Keratinocyte (primary cell): ENCODE results near the gene VASP. TPM values are rescaled to one million over a fixed set of nuclear protein-coding genes. Genes with fewer than 3 reads are reported as not detected.

Experiments
- DNase-seq: peaks from one replicate; pipeline ENCODE4 v3.0.0-alpha.2; 2011; ENCODE audit warnings: low read depth, missing footprints, low spot score
- FAIRE-seq: peaks from 2 replicates; lab custom pipeline; 2011; peaks lifted over from hg19 to GRCh38; lab: Jason Lieb, UNC
- H2AFZ ChIP-seq: 2 replicates; pipeline ENCODE4 v1.6.0; 2012; ENCODE audit warnings: low read length, control low read depth, inconsistent platforms; ENCODE audit not compliant: control insufficient read depth
- H3K27ac ChIP-seq: 2 replicates; pipeline ENCODE4 v1.5.1; 2011; ENCODE audit warnings: low read length; ENCODE audit not compliant: control insufficient read depth, insufficient read depth
- H3K27me3 ChIP-seq: 3 replicates; pipeline ENCODE4 v1.6.0; 2011; ENCODE audit warnings: low read length; ENCODE audit not compliant: control insufficient read depth, insufficient read depth; ENCODE audit errors: extremely low read depth
- H3K36me3 ChIP-seq, 2 experiments: 2 replicates in 1 of 2; 3 replicates in 1 of 2; pipeline ENCODE4 v1.5.1; 2011; ENCODE audit warnings: low read length in 2 of 2, mild to moderate bottlenecking in 1 of 2; ENCODE audit not compliant: control insufficient read depth in 2 of 2, insufficient read depth in 2 of 2; ENCODE audit errors: extremely low read depth in 1 of 2
- H3K4me1 ChIP-seq: 3 replicates; pipeline ENCODE4 v1.5.1; 2011; ENCODE audit warnings: low read length; ENCODE audit not compliant: control insufficient read depth, insufficient read depth; ENCODE audit errors: extremely low read depth
- H3K4me2 ChIP-seq: 3 replicates; pipeline ENCODE4 v1.6.0; 2011; ENCODE audit warnings: low read depth, low read length; ENCODE audit not compliant: control insufficient read depth, insufficient read depth; ENCODE audit errors: extremely low read depth
- H3K4me3 ChIP-seq, 3 experiments: fragments of 200-600 bp in 1 of 3; sonication (generic) in 1 of 3; 2 replicates in 2 of 3; 3 replicates in 1 of 3; pipeline ENCODE4 v1.5.1; 2011 to 2016; ENCODE audit warnings: low read length in 3 of 3, mild to moderate bottlenecking in 3 of 3, control low read depth in 2 of 3, inconsistent platforms in 1 of 3, low read depth in 1 of 3, mixed read lengths in 1 of 3, mixed run types in 1 of 3, moderate library complexity in 1 of 3; ENCODE audit not compliant: control insufficient read depth in 2 of 3, insufficient read depth in 2 of 3; ENCODE audit errors: extremely low read depth in 1 of 3
- H3K79me2 ChIP-seq: 2 replicates; pipeline ENCODE4 v1.6.0; 2012; ENCODE audit warnings: low read length; ENCODE audit not compliant: control insufficient read depth, insufficient read depth
- H3K9ac ChIP-seq: 3 replicates; pipeline ENCODE4 v1.6.0; 2011; ENCODE audit warnings: low read length; ENCODE audit not compliant: control insufficient read depth, insufficient read depth; ENCODE audit errors: extremely low read depth
- H3K9me1 ChIP-seq: 3 replicates; pipeline ENCODE4 v1.6.0; 2011; ENCODE audit warnings: low read length; ENCODE audit not compliant: control insufficient read depth, insufficient read depth; ENCODE audit errors: extremely low read depth
- H3K9me3 ChIP-seq: 2 replicates; pipeline ENCODE4 v1.5.1; 2012; ENCODE audit warnings: low read depth, low read length; ENCODE audit not compliant: control insufficient read depth
- H4K20me1 ChIP-seq: 3 replicates; pipeline ENCODE4 v1.6.0; 2011; ENCODE audit warnings: low read length; ENCODE audit not compliant: control insufficient read depth, insufficient read depth; ENCODE audit errors: extremely low read depth
- CTCF ChIP-seq, 3 experiments: IDR thresholded peaks in 1 of 3; conservative IDR thresholded peaks in 1 of 3; optimal IDR thresholded peaks in 1 of 3; 2 replicates in 2 of 3; 3 replicates in 1 of 3; pipeline versions ENCODE3 to v1.5.1; 2011; ENCODE audit warnings: low read length in 3 of 3, mild to moderate bottlenecking in 3 of 3, moderate library complexity in 2 of 3, control low read depth in 1 of 3, inconsistent platforms in 1 of 3; ENCODE audit not compliant: insufficient read depth in 2 of 3; ENCODE audit errors: extremely low read depth in 1 of 3
- EZH2 ChIP-seq: IDR thresholded peaks from one replicate; pipeline ENCODE4 v1.6.1; 2012; ENCODE audit warnings: inconsistent platforms, mild to moderate bottlenecking, low read length, moderate library complexity
- dilution Hi-C: fragments of 300-500 bp; cut with MboI; formaldehyde crosslinking; loops from one replicate; pipeline ENCODE4 v1.7.0; 2020; ENCODE audit warnings: low sequenced_read_pairs; ENCODE audit not compliant: extremely low pct_ligation_motif_present
- polyA plus RNA-seq, 5 experiments: library from polyadenylated mRNA; depleted of rRNA in 3 of 5; stranded (reverse) in 3 of 5; stranded (forward) in 1 of 5; unstranded in 1 of 5; fragments of >200 nt; gene quantifications; 1 replicate in 1 of 5; 2 replicates in 3 of 5; 3 replicates in 1 of 5; pipeline versions ENCODE4 v1.2.1 to v1.2.3, GENCODE V29; 2011 to 2012; ENCODE audit warnings: missing spikeins in 2 of 5, low read depth in 1 of 5, low replicate concordance in 1 of 5

VASP gene
- polyA plus RNA-seq, 1 donor (not counting 4 experiments of a cell fraction or from before 2014, with no cell fraction given) = 99.0 TPM

- Histone ChIP-seq H2AFZ (no peak overlapping the region), H3K79me2 (no peaks in the 10 kb centered on the region), H3K4me3 (no peak overlapping the region), H3K27ac (no peak overlapping the region), H4K20me1 (no peaks in the 10 kb centered on the region), H3K4me2 (no peak overlapping the region), H3K9me1 (no peaks in the 10 kb centered on the region), H3K36me3 (no peaks in the 10 kb centered on the region), H3K9ac (no peak overlapping the region), H3K9me3 (no peaks in the 10 kb centered on the region), H3K4me1 (peaks cover 18% of the 10 kb centered on the region), H3K27me3 (no peaks in the 10 kb centered on the region)
- dilution Hi-C loops = no loop called here
- TF ChIP-seq CTCF (optimal IDR thresholded peaks at IDR 0.05 in 1 of 3, IDR thresholded peaks at IDR 0.05 in 1 of 3, conservative IDR thresholded peaks at IDR 0.05 in 1 of 3; ENCODE audit: extremely low read depth in 1 of 3, insufficient read depth in 2 of 3, low read length in 3 of 3) (no peak), EZH2 (no peak)
- FAIRE-seq (no peak), DNase-seq (no peak)
Measured at GRCh38 chr19:45471111-45471930, 36.0 kb upstream of the VASP start.

GRCh38 chr19:45471931-45472562, 35.2 kb upstream of the VASP start:
- TF ChIP-seq CTCF (optimal IDR thresholded peaks at IDR 0.05 in 1 of 3, IDR thresholded peaks at IDR 0.05 in 1 of 3, conservative IDR thresholded peaks at IDR 0.05 in 1 of 3; ENCODE audit: extremely low read depth in 1 of 3, insufficient read depth in 2 of 3, low read length in 3 of 3) = no peak
- no peak for TF ChIP-seq EZH2
- Histone ChIP-seq H3K36me3 (no peaks in the 10 kb centered on the region), H3K27me3 (no peaks in the 10 kb centered on the region), H3K9me1 (no peaks in the 10 kb centered on the region), H3K4me2 (no peak overlapping the region), H3K9me3 (no peaks in the 10 kb centered on the region), H3K4me1 (peaks cover 16% of the 10 kb centered on the region), H3K27ac (no peak overlapping the region), H3K9ac (no peak overlapping the region), H4K20me1 (no peaks in the 10 kb centered on the region), H3K79me2 (no peaks in the 10 kb centered on the region), H2AFZ (no peak overlapping the region), H3K4me3 (no peak overlapping the region)
- no peak for FAIRE-seq
- no peak for DNase-seq
- dilution Hi-C loops = no loop called here
